ENCODE measurements around the gene SPATA13. TPM values are rescaled to one million over a fixed set of nuclear protein-coding genes. Genes with fewer than 3 reads are reported as not detected.

The SPATA13 gene
- total RNA-seq, 2 experiments from 2014 or later: 78.7 to 89.9 TPM

GRCh38 chr13:24165746-24166145, 5.2 kb downstream of the SPATA13 start:
- no peak overlapping the region for H3K27ac Mint-ChIP-seq
- POLR2A ChIA-PET: no interaction called here
- no peaks in the 10 kb centered on the region for H3K9me3 Mint-ChIP-seq
- ATAC-seq (ENCODE audit: low read depth) (no peak), DNase-seq (no peak)
- no peak overlapping the region for H3K4me3 Mint-ChIP-seq
- peaks cover 25% of the 10 kb centered on the region for H3K36me3 Mint-ChIP-seq
- peaks cover 44% of the 10 kb centered on the region for H3K4me1 Mint-ChIP-seq
- no peaks in the 10 kb centered on the region for H3K27me3 Mint-ChIP-seq

- peaks cover 25% of the 10 kb centered on the region for H3K36me3 Mint-ChIP-seq
- ATAC-seq (ENCODE audit: low read depth): no peak
- no peaks in the 10 kb centered on the region for H3K9me3 Mint-ChIP-seq
- POLR2A ChIA-PET: no interaction called here
- H3K4me1 Mint-ChIP-seq: peaks cover 41% of the 10 kb centered on the region
- H3K4me3 Mint-ChIP-seq: no peak overlapping the region
- DNase-seq: no peak
- no peak overlapping the region for H3K27ac Mint-ChIP-seq
- no peaks in the 10 kb centered on the region for H3K27me3 Mint-ChIP-seq
These were observed 6.0 kb downstream of the SPATA13 start for GRCh38 chr13:24166561-24166960.

- DNase-seq (no peak), ATAC-seq (ENCODE audit: low read depth) (no peak)
- no peak overlapping the region for H3K27ac Mint-ChIP-seq
- no peaks in the 10 kb centered on the region for H3K9me3 Mint-ChIP-seq
- no peak overlapping the region for H3K4me3 Mint-ChIP-seq
- peaks cover 29% of the 10 kb centered on the region for H3K4me1 Mint-ChIP-seq
- H3K27me3 Mint-ChIP-seq: no peaks in the 10 kb centered on the region
- POLR2A ChIA-PET: no interaction called here
- H3K36me3 Mint-ChIP-seq: peaks cover 26% of the 10 kb centered on the region
These were observed 7.3 kb downstream of the SPATA13 start for GRCh38 chr13:24167666-24168391.

GRCh38 chr13:24168392-24168750, 7.9 kb downstream of the SPATA13 start:
- H3K27ac Mint-ChIP-seq: no peak overlapping the region
- peaks cover 28% of the 10 kb centered on the region for H3K4me1 Mint-ChIP-seq
- H3K4me3 Mint-ChIP-seq: no peak overlapping the region
- POLR2A ChIA-PET: no interaction called here
- DNase-seq: no peak
- no peaks in the 10 kb centered on the region for H3K9me3 Mint-ChIP-seq
- H3K36me3 Mint-ChIP-seq: peaks cover 28% of the 10 kb centered on the region
- peak; percentile 50 for ATAC-seq (ENCODE audit: low read depth)
- H3K27me3 Mint-ChIP-seq: no peaks in the 10 kb centered on the region

- POLR2A ChIA-PET: no interaction called here
- H3K36me3 Mint-ChIP-seq: peaks cover 30% of the 10 kb centered on the region
- H3K4me3 Mint-ChIP-seq: no peak overlapping the region
- H3K4me1 Mint-ChIP-seq: peaks cover 28% of the 10 kb centered on the region
- no peaks in the 10 kb centered on the region for H3K27me3 Mint-ChIP-seq
- no peak overlapping the region for H3K27ac Mint-ChIP-seq
- ATAC-seq (ENCODE audit: low read depth) (no peak), DNase-seq (no peak)
- no peaks in the 10 kb centered on the region for H3K9me3 Mint-ChIP-seq
These were observed 8.5 kb downstream of the SPATA13 start for GRCh38 chr13:24168979-24169378.

GRCh38 chr13:24172071-24172470, 11.6 kb downstream of the SPATA13 start:
- ATAC-seq (ENCODE audit: low read depth) (no peak), DNase-seq (no peak)
- H3K9me3 Mint-ChIP-seq: no peaks in the 10 kb centered on the region
- H3K27ac Mint-ChIP-seq: no peak overlapping the region
- no peak overlapping the region for H3K4me3 Mint-ChIP-seq
- peaks cover 21% of the 10 kb centered on the region for H3K36me3 Mint-ChIP-seq
- H3K4me1 Mint-ChIP-seq: peaks cover 31% of the 10 kb centered on the region
- POLR2A ChIA-PET: no interaction called here
- H3K27me3 Mint-ChIP-seq: no peaks in the 10 kb centered on the region

- DNase-seq (no peak), ATAC-seq (ENCODE audit: low read depth) (no peak)
- Mint-ChIP-seq H3K4me3 (no peak overlapping the region), H3K4me1 (peaks cover 24% of the 10 kb centered on the region), H3K27ac (no peak overlapping the region), H3K27me3 (no peaks in the 10 kb centered on the region), H3K36me3 (peaks cover 12% of the 10 kb centered on the region), H3K9me3 (no peaks in the 10 kb centered on the region)
- POLR2A ChIA-PET: no interaction called here
These were observed 13.3 kb downstream of the SPATA13 start for GRCh38 chr13:24173795-24174194.

GRCh38 chr13:24175847-24176246, 15.3 kb downstream of the SPATA13 start:
- peaks cover 2% of the 10 kb centered on the region for H3K9me3 Mint-ChIP-seq
- H3K27me3 Mint-ChIP-seq: no peaks in the 10 kb centered on the region
- H3K27ac Mint-ChIP-seq: no peak overlapping the region
- ATAC-seq (ENCODE audit: low read depth) (no peak), DNase-seq (no peak)
- no peak overlapping the region for H3K4me3 Mint-ChIP-seq
- POLR2A ChIA-PET: no interaction called here
- H3K36me3 Mint-ChIP-seq: peaks cover 21% of the 10 kb centered on the region
- H3K4me1 Mint-ChIP-seq: peaks cover 25% of the 10 kb centered on the region

GRCh38 chr13:24176351-24177101, 16.0 kb downstream of the SPATA13 start:
- Mint-ChIP-seq H3K27me3 (no peaks in the 10 kb centered on the region), H3K4me3 (no peak overlapping the region), H3K36me3 (peaks cover 21% of the 10 kb centered on the region), H3K27ac (no peak overlapping the region), H3K9me3 (peaks cover 4% of the 10 kb centered on the region), H3K4me1 (peaks cover 25% of the 10 kb centered on the region)
- no peak for ATAC-seq (ENCODE audit: low read depth)
- POLR2A ChIA-PET: no interaction called here
- DNase-seq: no peak

GRCh38 chr13:24178847-24179485, 18.4 kb downstream of the SPATA13 start:
- no peak overlapping the region for H3K4me3 Mint-ChIP-seq
- H3K9me3 Mint-ChIP-seq: peaks cover 8% of the 10 kb centered on the region
- no peak overlapping the region for H3K27ac Mint-ChIP-seq
- no peak for DNase-seq
- peaks cover 28% of the 10 kb centered on the region for H3K4me1 Mint-ChIP-seq
- H3K36me3 Mint-ChIP-seq: peaks cover 28% of the 10 kb centered on the region
- POLR2A ChIA-PET: interaction anchor here (1.4 kb wide), 1 partner anchor 36 kb away, joined by 3 read pairs; no protein-coding TSS in a partner anchor
- ATAC-seq (ENCODE audit: low read depth): no peak
- H3K27me3 Mint-ChIP-seq: no peaks in the 10 kb centered on the region

- no peak overlapping the region for H3K27ac Mint-ChIP-seq
- H3K36me3 Mint-ChIP-seq: peaks cover 28% of the 10 kb centered on the region
- no peaks in the 10 kb centered on the region for H3K27me3 Mint-ChIP-seq
- H3K9me3 Mint-ChIP-seq: peaks cover 8% of the 10 kb centered on the region
- no peak for ATAC-seq (ENCODE audit: low read depth)
- no peak overlapping the region for H3K4me3 Mint-ChIP-seq
- DNase-seq: no peak
- peaks cover 24% of the 10 kb centered on the region for H3K4me1 Mint-ChIP-seq
- POLR2A ChIA-PET: interaction anchor here (1.4 kb wide), 1 partner anchor 36 kb away, joined by 3 read pairs; no protein-coding TSS in a partner anchor
These were observed 18.9 kb downstream of the SPATA13 start for GRCh38 chr13:24179486-24179850.

GRCh38 chr13:24180750-24181377, 20.3 kb downstream of the SPATA13 start:
- Mint-ChIP-seq H3K27me3 (no peaks in the 10 kb centered on the region), H3K9me3 (peaks cover 8% of the 10 kb centered on the region), H3K27ac (no peak overlapping the region), H3K4me3 (no peak overlapping the region), H3K36me3 (peaks cover 26% of the 10 kb centered on the region), H3K4me1 (peaks cover 18% of the 10 kb centered on the region)
- POLR2A ChIA-PET: interaction anchor here (0.9 kb wide), 1 partner anchor 22 kb away, joined by 3 read pairs; no protein-coding TSS in a partner anchor
- no peak for ATAC-seq (ENCODE audit: low read depth)
- DNase-seq: no peak

- peaks cover 29% of the 10 kb centered on the region for H3K36me3 Mint-ChIP-seq
- no peaks in the 10 kb centered on the region for H3K27me3 Mint-ChIP-seq
- H3K4me1 Mint-ChIP-seq: peaks cover 17% of the 10 kb centered on the region
- DNase-seq: no peak
- H3K27ac Mint-ChIP-seq: peak overlapping the region; percentile 70
- peaks cover 8% of the 10 kb centered on the region for H3K9me3 Mint-ChIP-seq
- POLR2A ChIA-PET: interaction anchor here (0.9 kb wide), 1 partner anchor 21 kb away, joined by 3 read pairs; no protein-coding TSS in a partner anchor
- ATAC-seq (ENCODE audit: low read depth): no peak
- no peak overlapping the region for H3K4me3 Mint-ChIP-seq
These were observed 21.6 kb downstream of the SPATA13 start for GRCh38 chr13:24181991-24182702.

Measured in activated naive CD8-positive, alpha-beta T cell treated with anti-CD3 and anti-CD28 coated beads, Interleukin-2, amount 10 ng/mL, durations not matched to agents 7 days and 5 days (primary cell).